ENCODE results near the gene FERD3L. TPM values are rescaled to one million over a fixed set of nuclear protein-coding genes. Genes with fewer than 3 reads are reported as not detected.

The FERD3L gene
- polyA plus RNA-seq, 1 donor (not counting 4 experiments of a cell fraction or from before 2014, with no cell fraction given) = not detected

GRCh38 chr7:19133390-19133789 lies 11.8 kb downstream of the FERD3L start:
- Histone ChIP-seq H3K27ac (ENCODE audit: control insufficient read depth, insufficient read depth, low read length) (no peak overlapping the region), H3K27me3 (ENCODE audit: control insufficient read depth, extremely low read depth, insufficient read depth, low read length) (no peaks in the 10 kb centered on the region), H2AFZ (ENCODE audit: control insufficient read depth, low read length) (no peak overlapping the region), H3K4me3 (ENCODE audit: control insufficient read depth in 2 of 3, extremely low read depth in 1 of 3, insufficient read depth in 2 of 3, low read depth in 1 of 3, low read length in 3 of 3) (no peak overlapping the region), H3K36me3 (ENCODE audit: control insufficient read depth in 2 of 2, extremely low read depth in 1 of 2, insufficient read depth in 2 of 2, low read length in 2 of 2) (no peaks in the 10 kb centered on the region), H3K4me1 (ENCODE audit: control insufficient read depth, extremely low read depth, insufficient read depth, low read length) (no peaks in the 10 kb centered on the region), H4K20me1 (ENCODE audit: control insufficient read depth, extremely low read depth, insufficient read depth, low read length) (no peaks in the 10 kb centered on the region), H3K4me2 (ENCODE audit: control insufficient read depth, extremely low read depth, insufficient read depth, low read depth, low read length) (no peak overlapping the region), H3K79me2 (ENCODE audit: control insufficient read depth, insufficient read depth, low read length) (no peaks in the 10 kb centered on the region), H3K9ac (ENCODE audit: control insufficient read depth, extremely low read depth, insufficient read depth, low read length) (no peak overlapping the region), H3K9me1 (ENCODE audit: control insufficient read depth, extremely low read depth, insufficient read depth, low read length) (no peaks in the 10 kb centered on the region), H3K9me3 (ENCODE audit: control insufficient read depth, low read depth, low read length) (no peaks in the 10 kb centered on the region)
- DNase-seq (ENCODE audit: low read depth, low spot score) = no peak
- dilution Hi-C loops (cut with MboI; ENCODE audit: extremely low pct_ligation_motif_present, low sequenced_read_pairs) = no loop called here
- TF ChIP-seq EZH2 (IDR thresholded peaks at IDR 0.05; ENCODE audit: low read length) = no peak
- TF ChIP-seq, protein P1, sequence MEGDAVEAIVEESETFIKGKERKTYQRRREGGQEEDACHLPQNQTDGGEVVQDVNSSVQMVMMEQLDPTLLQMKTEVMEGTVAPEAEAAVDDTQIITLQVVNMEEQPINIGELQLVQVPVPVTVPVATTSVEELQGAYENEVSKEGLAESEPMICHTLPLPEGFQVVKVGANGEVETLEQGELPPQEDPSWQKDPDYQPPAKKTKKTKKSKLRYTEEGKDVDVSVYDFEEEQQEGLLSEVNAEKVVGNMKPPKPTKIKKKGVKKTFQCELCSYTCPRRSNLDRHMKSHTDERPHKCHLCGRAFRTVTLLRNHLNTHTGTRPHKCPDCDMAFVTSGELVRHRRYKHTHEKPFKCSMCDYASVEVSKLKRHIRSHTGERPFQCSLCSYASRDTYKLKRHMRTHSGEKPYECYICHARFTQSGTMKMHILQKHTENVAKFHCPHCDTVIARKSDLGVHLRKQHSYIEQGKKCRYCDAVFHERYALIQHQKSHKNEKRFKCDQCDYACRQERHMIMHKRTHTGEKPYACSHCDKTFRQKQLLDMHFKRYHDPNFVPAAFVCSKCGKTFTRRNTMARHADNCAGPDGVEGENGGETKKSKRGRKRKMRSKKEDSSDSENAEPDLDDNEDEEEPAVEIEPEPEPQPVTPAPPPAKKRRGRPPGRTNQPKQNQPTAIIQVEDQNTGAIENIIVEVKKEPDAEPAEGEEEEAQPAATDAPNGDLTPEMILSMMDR (optimal IDR thresholded peaks at IDR 0.05 in 1 of 3, IDR thresholded peaks at IDR 0.05 in 1 of 3, conservative IDR thresholded peaks at IDR 0.05 in 1 of 3; ENCODE audit: extremely low read depth in 1 of 3, insufficient read depth in 2 of 3, low read length in 3 of 3) = no peak
- no peak for FAIRE-seq

DNA sequence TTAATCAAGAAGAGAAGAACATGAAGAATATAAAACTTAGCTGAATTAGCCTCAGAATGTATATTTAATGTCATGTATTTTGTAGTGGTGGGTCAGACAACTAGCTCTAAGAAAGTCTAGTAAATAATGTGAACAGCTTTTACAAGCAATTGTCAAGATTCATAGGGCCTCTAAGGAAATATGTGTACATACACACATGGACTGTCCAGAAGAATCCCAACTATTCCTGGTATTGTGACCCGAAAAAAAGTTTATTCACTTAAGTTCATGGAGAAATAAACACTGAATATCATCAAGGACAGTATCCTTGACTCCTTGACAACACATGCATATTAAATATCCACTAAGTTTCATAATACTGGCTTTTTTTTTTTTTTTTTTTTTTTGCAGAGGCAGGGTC lies 16.4 kb downstream of the FERD3L start:
- no peak for FAIRE-seq
- TF ChIP-seq, protein P1 (optimal IDR thresholded peaks at IDR 0.05 in 1 of 3, IDR thresholded peaks at IDR 0.05 in 1 of 3, conservative IDR thresholded peaks at IDR 0.05 in 1 of 3; ENCODE audit: extremely low read depth in 1 of 3, insufficient read depth in 2 of 3, low read length in 3 of 3) = no peak
- no peak for TF ChIP-seq EZH2 (IDR thresholded peaks at IDR 0.05; ENCODE audit: low read length)
- no peaks in the 10 kb centered on the region for H3K27me3 ChIP-seq (ENCODE audit: control insufficient read depth, extremely low read depth, insufficient read depth, low read length)

More for the DNA sequence above, 16.4 kb downstream of the FERD3L start:
- Histone ChIP-seq H3K9me3 (ENCODE audit: control insufficient read depth, low read depth, low read length) (no peaks in the 10 kb centered on the region), H3K9me1 (ENCODE audit: control insufficient read depth, extremely low read depth, insufficient read depth, low read length) (no peaks in the 10 kb centered on the region), H3K79me2 (ENCODE audit: control insufficient read depth, insufficient read depth, low read length) (no peaks in the 10 kb centered on the region), H3K4me3 (ENCODE audit: control insufficient read depth in 2 of 3, extremely low read depth in 1 of 3, insufficient read depth in 2 of 3, low read depth in 1 of 3, low read length in 3 of 3) (no peak overlapping the region), H3K9ac (ENCODE audit: control insufficient read depth, extremely low read depth, insufficient read depth, low read length) (no peak overlapping the region), H3K36me3 (ENCODE audit: control insufficient read depth in 2 of 2, extremely low read depth in 1 of 2, insufficient read depth in 2 of 2, low read length in 2 of 2) (no peaks in the 10 kb centered on the region), H2AFZ (ENCODE audit: control insufficient read depth, low read length) (no peak overlapping the region), H4K20me1 (ENCODE audit: control insufficient read depth, extremely low read depth, insufficient read depth, low read length) (no peaks in the 10 kb centered on the region), H3K4me1 (ENCODE audit: control insufficient read depth, extremely low read depth, insufficient read depth, low read length) (no peaks in the 10 kb centered on the region), H3K27ac (ENCODE audit: control insufficient read depth, insufficient read depth, low read length) (no peak overlapping the region), H3K4me2 (ENCODE audit: control insufficient read depth, extremely low read depth, insufficient read depth, low read depth, low read length) (no peak overlapping the region)
- no peak for DNase-seq (ENCODE audit: low read depth, low spot score)
- dilution Hi-C loops (cut with MboI; ENCODE audit: extremely low pct_ligation_motif_present, low sequenced_read_pairs) = no loop called here

All from keratinocyte (primary cell).